ENCODE data around the gene NBDY. TPM values are rescaled to one million over a fixed set of nuclear protein-coding genes. Genes with fewer than 3 reads are reported as not detected.
A peak's percentile ranks its signal among the peaks of the same experiment; 100 is the strongest.
"Not testable (repeated sequence)": the region's sequence is repeated elsewhere in the genome, so short reads cannot be mapped to it uniquely, and the experiment has no call there.

Gene NBDY
- total RNA-seq, 1 donor from 2014 or later = 29.3 TPM

DNA sequence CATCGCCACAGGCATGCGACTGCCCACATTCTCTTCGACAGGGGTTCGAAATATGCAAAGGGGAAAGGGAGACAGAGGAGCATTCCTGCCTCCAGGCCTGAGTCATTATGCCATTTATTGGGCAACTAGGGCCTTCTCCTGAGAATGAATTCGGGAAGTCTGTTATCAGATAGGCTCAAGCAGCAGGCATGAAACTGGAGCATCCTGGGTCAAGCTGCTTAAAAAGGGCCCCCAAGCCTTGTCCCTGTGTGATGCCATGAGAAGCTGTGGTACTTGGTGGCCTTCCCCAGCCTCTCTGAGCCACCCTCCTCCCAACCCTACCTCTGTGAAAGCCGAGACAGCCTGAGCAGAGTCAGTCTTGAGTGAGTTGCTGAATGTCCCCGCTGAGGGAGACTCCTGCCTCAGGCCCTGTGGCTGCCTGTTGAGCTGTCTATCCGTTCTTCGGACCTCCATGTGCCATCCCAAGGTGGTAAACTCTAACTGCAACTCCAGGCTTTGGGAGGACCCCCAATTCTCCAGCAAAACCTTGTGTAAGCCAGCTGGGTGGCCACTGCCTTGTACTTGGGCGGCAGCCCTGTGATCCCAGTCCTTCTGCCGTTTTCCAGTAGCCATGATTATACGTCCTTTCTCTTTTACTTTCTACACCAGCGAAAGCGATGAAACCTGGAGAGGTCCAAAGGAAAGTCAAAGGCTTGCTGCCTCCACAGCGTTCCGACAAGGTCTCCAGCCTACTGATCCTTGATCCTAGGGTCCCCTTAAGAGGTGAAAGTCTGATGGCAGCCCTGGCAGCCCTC lies 37.7 kb downstream of the NBDY start:
- Mint-ChIP-seq H3K4me3 (peak overlapping the region; percentile 54), H3K27me3 (ENCODE audit: insufficient read depth) (no peaks in the 10 kb centered on the region), H3K27ac (peak overlapping the region; percentile 97), H3K4me1 (ENCODE audit: low read depth) (peaks cover 42% of the 10 kb centered on the region), H3K36me3 (ENCODE audit: low read depth) (peaks cover 1% of the 10 kb centered on the region), H3K9me3 (no peaks in the 10 kb centered on the region)
- DNase-seq (ENCODE audit: low spot score) = no peak
- intact Hi-C loops (cut with micrococcal nuclease) = no loop called here

DNA sequence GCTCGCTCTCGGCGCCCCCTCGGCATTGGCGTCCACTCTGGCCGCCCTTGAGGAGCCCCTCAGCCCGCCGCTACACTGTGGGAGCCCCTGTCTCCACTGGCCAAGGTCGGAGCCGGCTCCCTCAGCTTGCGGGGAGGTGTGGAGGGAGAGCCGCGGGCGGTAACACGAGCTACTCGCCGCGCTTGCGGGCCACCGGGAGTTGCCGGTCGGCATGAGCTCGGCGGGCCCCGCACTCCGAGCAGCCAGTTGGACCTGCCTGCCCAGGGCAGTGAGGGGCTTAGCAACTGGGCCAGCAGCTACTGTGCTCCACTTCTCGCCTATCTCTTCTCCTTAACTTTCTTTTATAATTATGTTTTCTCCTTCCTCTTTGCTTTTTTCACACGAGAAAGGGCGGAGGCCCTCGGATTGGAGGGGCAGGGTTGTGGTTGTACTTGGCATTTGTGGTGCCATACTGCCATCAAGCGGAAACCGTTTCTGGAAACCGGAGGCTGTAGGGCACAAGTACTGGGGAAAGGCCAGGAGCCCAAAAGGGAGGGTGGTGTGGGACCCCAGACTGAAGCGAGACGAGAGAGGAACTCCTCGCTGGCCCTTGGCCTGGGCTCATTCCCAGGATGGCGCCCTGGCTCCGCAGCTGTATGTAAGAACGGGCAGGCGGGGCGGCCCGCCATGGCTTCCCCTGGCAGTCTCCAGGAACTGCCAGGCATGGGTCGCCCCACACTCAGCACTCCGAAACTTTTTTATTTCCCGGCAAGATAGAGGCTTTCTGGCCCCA lies 38.5 kb downstream of the NBDY start:
- H3K4me3 Mint-ChIP-seq; DNase-seq (ENCODE audit: low spot score); H3K9me3 Mint-ChIP-seq; H3K36me3 Mint-ChIP-seq (ENCODE audit: low read depth); intact Hi-C loops (cut with micrococcal nuclease); H3K27me3 Mint-ChIP-seq (ENCODE audit: insufficient read depth); H3K27ac Mint-ChIP-seq: not testable (repeated sequence)
- peaks cover 34% of the 10 kb centered on the region for H3K4me1 Mint-ChIP-seq (ENCODE audit: low read depth)

DNA sequence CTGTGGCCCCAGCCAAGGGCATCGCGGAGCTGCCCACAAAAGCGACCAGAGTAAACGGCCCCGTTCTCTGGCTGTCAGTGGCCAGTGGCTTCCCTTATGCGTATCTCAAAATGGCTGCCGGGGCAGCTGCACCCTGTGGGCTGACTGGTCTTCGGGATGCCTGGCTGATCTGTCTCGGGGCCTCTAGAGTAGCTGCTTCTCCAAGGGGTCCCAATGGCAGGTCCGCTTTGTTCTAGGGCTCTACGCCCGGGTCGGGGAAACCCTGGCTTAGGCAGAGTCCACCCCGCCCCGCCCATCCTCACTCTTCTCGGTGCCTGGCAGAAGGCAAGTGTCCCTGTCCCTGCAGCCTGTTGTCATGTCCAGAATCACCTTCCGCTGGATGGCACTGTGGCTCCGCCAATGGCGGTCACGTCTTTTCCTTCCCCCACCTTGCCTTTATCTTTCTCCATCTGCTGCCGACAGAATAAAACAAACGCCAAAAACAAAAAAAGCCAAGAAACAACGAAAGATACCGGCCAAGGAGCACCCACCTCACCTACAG lies 39.1 kb downstream of the NBDY start:
- H3K36me3 Mint-ChIP-seq (ENCODE audit: low read depth); DNase-seq (ENCODE audit: low spot score); H3K4me3 Mint-ChIP-seq; intact Hi-C loops (cut with micrococcal nuclease); H3K27me3 Mint-ChIP-seq (ENCODE audit: insufficient read depth); H3K27ac Mint-ChIP-seq; H3K9me3 Mint-ChIP-seq: not testable (repeated sequence)
- peaks cover 27% of the 10 kb centered on the region for H3K4me1 Mint-ChIP-seq (ENCODE audit: low read depth)

DNA sequence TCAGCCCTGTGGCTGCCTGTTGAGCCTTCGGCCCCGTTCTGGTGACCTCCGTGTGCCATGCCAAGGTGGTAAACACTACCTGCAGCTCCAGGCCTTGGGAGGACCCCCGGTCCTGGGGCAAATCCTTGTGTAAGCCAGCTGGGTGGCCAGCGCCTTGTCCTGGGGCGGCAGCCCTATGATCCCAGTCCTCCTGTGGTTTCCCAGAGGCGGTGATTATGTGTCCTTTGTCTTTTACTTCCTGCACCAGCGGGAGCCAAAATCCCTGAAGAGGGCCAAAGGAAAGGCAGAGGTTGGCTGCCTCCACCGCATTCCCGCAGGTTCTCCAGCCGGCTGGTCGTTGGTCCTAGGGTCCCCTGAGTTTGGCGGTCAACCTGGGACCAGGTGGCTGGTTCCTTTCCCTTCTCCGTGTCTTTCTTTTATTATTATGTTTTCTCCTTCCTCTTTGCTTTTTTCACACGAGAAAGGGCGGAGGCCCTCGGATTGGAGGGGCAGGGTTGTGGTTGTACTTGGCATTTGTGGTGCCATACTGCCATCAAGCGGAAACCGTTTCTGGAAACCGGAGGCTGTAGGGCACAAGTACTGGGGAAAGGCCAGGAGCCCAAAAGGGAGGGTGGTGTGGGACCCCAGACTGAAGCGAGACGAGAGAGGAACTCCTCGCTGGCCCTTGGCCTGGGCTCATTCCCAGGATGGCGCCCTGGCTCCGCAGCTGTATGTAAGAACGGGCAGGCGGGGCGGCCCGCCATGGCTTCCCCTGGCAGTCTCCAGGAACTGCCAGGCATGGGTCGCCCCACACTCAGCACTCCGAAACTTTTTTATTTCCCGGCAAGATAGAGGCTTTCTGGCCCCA lies 43.9 kb downstream of the NBDY start:
- H3K9me3 Mint-ChIP-seq; H3K4me1 Mint-ChIP-seq (ENCODE audit: low read depth); H3K27me3 Mint-ChIP-seq (ENCODE audit: insufficient read depth); DNase-seq (ENCODE audit: low spot score); H3K36me3 Mint-ChIP-seq (ENCODE audit: low read depth); H3K27ac Mint-ChIP-seq; H3K4me3 Mint-ChIP-seq; intact Hi-C loops (cut with micrococcal nuclease): not testable (repeated sequence)

DNA sequence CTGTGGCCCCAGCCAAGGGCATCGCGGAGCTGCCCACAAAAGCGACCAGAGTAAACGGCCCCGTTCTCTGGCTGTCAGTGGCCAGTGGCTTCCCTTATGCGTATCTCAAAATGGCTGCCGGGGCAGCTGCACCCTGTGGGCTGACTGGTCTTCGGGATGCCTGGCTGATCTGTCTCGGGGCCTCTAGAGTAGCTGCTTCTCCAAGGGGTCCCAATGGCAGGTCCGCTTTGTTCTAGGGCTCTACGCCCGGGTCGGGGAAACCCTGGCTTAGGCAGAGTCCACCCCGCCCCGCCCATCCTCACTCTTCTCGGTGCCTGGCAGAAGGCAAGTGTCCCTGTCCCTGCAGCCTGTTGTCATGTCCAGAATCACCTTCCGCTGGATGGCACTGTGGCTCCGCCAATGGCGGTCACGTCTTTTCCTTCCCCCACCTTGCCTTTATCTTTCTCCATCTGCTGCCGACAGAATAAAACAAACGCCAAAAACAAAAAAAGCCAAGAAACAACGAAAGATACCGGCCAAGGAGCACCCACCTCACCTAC lies 44.5 kb downstream of the NBDY start:
- H3K27ac Mint-ChIP-seq; H3K9me3 Mint-ChIP-seq; intact Hi-C loops (cut with micrococcal nuclease); H3K4me3 Mint-ChIP-seq; H3K36me3 Mint-ChIP-seq (ENCODE audit: low read depth); DNase-seq (ENCODE audit: low spot score); H3K27me3 Mint-ChIP-seq (ENCODE audit: insufficient read depth); H3K4me1 Mint-ChIP-seq (ENCODE audit: low read depth): not testable (repeated sequence)

DNA sequence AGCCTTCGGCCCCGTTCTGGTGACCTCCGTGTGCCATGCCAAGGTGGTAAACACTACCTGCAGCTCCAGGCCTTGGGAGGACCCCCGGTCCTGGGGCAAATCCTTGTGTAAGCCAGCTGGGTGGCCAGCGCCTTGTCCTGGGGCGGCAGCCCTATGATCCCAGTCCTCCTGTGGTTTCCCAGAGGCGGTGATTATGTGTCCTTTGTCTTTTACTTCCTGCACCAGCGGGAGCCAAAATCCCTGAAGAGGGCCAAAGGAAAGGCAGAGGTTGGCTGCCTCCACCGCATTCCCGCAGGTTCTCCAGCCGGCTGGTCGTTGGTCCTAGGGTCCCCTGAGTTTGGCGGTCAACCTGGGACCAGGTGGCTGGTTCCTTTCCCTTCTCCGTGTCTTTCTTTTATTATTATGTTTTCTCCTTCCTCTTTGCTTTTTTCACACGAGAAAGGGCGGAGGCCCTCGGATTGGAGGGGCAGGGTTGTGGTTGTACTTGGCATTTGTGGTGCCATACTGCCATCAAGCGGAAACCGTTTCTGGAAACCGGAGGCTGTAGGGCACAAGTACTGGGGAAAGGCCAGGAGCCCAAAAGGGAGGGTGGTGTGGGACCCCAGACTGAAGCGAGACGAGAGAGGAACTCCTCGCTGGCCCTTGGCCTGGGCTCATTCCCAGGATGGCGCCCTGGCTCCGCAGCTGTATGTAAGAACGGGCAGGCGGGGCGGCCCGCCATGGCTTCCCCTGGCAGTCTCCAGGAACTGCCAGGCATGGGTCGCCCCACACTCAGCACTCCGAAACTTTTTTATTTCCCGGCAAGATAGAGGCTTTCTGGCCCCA lies 49.3 kb downstream of the NBDY start:
- H3K9me3 Mint-ChIP-seq; DNase-seq (ENCODE audit: low spot score); H3K27ac Mint-ChIP-seq; H3K27me3 Mint-ChIP-seq (ENCODE audit: insufficient read depth); H3K36me3 Mint-ChIP-seq (ENCODE audit: low read depth); H3K4me3 Mint-ChIP-seq; intact Hi-C loops (cut with micrococcal nuclease): not testable (repeated sequence)
- H3K4me1 Mint-ChIP-seq (ENCODE audit: low read depth) = peaks cover 24% of the 10 kb centered on the region

DNA sequence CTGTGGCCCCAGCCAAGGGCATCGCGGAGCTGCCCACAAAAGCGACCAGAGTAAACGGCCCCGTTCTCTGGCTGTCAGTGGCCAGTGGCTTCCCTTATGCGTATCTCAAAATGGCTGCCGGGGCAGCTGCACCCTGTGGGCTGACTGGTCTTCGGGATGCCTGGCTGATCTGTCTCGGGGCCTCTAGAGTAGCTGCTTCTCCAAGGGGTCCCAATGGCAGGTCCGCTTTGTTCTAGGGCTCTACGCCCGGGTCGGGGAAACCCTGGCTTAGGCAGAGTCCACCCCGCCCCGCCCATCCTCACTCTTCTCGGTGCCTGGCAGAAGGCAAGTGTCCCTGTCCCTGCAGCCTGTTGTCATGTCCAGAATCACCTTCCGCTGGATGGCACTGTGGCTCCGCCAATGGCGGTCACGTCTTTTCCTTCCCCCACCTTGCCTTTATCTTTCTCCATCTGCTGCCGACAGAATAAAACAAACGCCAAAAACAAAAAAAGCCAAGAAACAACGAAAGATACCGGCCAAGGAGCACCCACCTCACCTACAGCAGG lies 50.0 kb downstream of the NBDY start:
- intact Hi-C loops (cut with micrococcal nuclease); DNase-seq (ENCODE audit: low spot score); H3K4me3 Mint-ChIP-seq; H3K36me3 Mint-ChIP-seq (ENCODE audit: low read depth); H3K27me3 Mint-ChIP-seq (ENCODE audit: insufficient read depth); H3K27ac Mint-ChIP-seq; H3K9me3 Mint-ChIP-seq: not testable (repeated sequence)
- peaks cover 24% of the 10 kb centered on the region for H3K4me1 Mint-ChIP-seq (ENCODE audit: low read depth)

DNA sequence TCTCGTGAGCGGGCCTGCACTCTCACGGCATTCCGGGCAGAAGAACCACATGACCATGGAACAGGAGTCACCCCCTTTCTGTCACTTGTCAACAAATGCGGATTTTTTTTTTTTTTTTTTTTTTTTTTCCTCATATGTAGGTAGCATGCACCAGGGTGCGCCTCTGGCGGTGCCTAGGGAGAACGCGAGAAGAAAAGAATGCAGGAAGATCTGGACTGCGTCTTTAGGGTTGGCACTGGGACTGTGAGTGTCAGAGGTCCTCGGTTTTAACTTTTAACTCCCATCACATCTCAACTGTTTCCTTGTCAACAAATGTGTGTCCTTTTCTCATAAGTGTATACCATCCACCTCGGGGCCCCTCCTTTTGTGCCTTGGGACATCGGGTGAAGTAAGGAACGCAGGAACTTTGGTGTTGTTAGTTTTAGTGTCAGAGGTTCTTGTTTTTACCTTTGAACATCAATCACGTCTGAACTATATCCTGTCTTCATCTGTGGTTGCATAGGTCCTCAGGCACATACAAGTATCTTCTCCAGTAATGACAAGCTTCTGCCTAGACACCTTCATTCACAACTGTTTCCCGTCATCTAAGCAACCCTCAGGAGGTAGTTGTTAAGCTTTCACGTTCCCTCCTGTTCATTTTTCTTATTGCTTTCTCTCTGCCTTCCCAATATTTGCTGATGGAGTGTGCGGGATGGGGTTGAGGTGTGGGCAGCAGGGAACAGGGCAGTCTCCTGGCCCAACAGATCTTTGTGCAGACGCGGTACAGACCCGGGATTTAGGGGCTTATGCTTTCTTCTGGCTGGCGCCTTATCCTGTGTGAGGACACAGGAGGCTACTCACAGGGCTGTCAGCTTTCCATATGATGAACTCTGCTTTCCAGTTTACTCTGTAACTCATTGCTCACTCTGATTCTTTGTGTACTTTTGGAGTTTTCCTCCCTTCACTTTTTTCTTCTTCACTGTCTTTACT lies 51.9 kb downstream of the NBDY start:
- H3K9me3 Mint-ChIP-seq; DNase-seq (ENCODE audit: low spot score); H3K27me3 Mint-ChIP-seq (ENCODE audit: insufficient read depth); intact Hi-C loops (cut with micrococcal nuclease); H3K36me3 Mint-ChIP-seq (ENCODE audit: low read depth): not testable (repeated sequence)
- Mint-ChIP-seq H3K4me1 (ENCODE audit: low read depth) (peaks cover 25% of the 10 kb centered on the region), H3K27ac (peak overlapping the region; percentile 29), H3K4me3 (peak overlapping the region; percentile 19)

DNA sequence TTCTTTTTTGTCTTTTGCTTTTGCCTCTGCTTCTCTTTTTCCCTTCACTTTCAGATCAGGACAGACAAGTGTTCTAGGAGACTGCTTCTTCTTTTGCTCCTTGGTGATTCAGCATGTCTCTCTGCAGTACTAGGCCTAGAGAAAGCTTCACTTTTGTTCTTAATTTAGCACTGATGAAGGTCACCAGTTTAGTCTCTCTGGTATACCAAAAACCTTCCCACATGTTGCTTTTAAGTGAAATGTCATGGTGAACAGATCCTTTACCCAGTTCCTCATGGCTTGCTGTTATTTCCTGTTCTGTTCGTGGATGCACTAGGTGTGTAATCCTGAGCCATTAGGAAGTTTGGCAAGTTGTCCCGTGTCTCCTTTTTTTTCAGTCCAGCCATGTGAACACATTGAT lies 53.3 kb downstream of the NBDY start:
- intact Hi-C loops (cut with micrococcal nuclease) = no loop called here
- Mint-ChIP-seq H3K4me3 (no peak overlapping the region), H3K36me3 (ENCODE audit: low read depth) (peaks cover 13% of the 10 kb centered on the region), H3K4me1 (ENCODE audit: low read depth) (peaks cover 38% of the 10 kb centered on the region), H3K27me3 (ENCODE audit: insufficient read depth) (no peaks in the 10 kb centered on the region), H3K9me3 (no peaks in the 10 kb centered on the region), H3K27ac (peak overlapping the region; percentile 49)
- no peak for DNase-seq (ENCODE audit: low spot score)

DNA sequence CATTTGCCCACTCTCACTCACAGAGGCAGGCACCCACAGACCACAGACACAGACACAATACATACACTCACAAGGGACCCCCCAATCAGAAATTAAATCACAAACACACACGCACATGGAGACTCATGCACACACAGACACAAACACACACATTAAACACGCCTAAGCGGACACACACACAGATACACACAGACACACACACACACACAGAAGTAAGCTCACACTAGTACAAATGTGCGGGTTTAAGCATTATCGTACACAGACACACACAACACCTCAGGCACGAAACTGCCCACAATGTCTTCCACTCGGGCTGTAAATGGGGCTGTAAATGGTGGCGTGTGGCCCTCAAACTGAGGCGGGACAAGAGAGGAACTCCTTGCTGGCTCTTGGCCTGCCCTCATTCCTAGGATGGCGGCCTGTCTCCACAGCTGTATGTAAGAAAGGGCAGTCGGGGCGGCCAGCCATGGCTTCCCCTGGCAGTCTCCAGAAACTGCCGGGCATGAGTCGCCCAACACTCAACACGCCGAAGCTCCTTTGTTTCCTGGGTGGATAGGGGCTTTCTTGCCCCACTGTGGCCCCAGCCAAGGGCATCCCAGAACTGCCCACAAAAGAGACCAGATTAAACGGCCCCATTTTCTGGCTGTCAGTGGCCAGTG lies 53.9 kb downstream of the NBDY start:
- H3K27ac Mint-ChIP-seq = peak overlapping the region; percentile 73
- H3K4me1 Mint-ChIP-seq (ENCODE audit: low read depth) = peaks cover 38% of the 10 kb centered on the region
- no peaks in the 10 kb centered on the region for H3K27me3 Mint-ChIP-seq (ENCODE audit: insufficient read depth)
- intact Hi-C loops (cut with micrococcal nuclease) = no loop called here
- peaks cover 13% of the 10 kb centered on the region for H3K36me3 Mint-ChIP-seq (ENCODE audit: low read depth)
- no peaks in the 10 kb centered on the region for H3K9me3 Mint-ChIP-seq
- no peak overlapping the region for H3K4me3 Mint-ChIP-seq
- no peak for DNase-seq (ENCODE audit: low spot score)
